Cardiac fibroblast (primary cell): Measurements from ENCODE around the gene VAPA.

Experiments
- DNase-seq, 2 donors: peaks; one replicate each; pipeline versions ENCODE4 v3.0.0 to v3.0.0-alpha.2; 2010; ENCODE audit warnings: low read depth in 2 of 2
- H3K4me3 ChIP-seq, 2 donors: replicated peaks in 1 of 2; 1 replicate in 1 of 2; 2 replicates in 1 of 2; pipeline ENCODE4 v1.5.1; 2011; ENCODE audit warnings: low read depth in 2 of 2, low read length in 2 of 2, mild to moderate bottlenecking in 2 of 2, moderate library complexity in 1 of 2
- TF ChIP-seq, protein P1 (sequence below): IDR thresholded peaks from one replicate; pipeline ENCODE4 v1.5.1; 2011; ENCODE audit warnings: low read depth, mild to moderate bottlenecking, low read length, inconsistent platforms

VAPA gene

GRCh38 chr18:9992973-9993520, 79.2 kb downstream of the VAPA start:
- DNase-seq: no peak
- no peak overlapping the region for H3K4me3 ChIP-seq
- TF ChIP-seq, protein P1, sequence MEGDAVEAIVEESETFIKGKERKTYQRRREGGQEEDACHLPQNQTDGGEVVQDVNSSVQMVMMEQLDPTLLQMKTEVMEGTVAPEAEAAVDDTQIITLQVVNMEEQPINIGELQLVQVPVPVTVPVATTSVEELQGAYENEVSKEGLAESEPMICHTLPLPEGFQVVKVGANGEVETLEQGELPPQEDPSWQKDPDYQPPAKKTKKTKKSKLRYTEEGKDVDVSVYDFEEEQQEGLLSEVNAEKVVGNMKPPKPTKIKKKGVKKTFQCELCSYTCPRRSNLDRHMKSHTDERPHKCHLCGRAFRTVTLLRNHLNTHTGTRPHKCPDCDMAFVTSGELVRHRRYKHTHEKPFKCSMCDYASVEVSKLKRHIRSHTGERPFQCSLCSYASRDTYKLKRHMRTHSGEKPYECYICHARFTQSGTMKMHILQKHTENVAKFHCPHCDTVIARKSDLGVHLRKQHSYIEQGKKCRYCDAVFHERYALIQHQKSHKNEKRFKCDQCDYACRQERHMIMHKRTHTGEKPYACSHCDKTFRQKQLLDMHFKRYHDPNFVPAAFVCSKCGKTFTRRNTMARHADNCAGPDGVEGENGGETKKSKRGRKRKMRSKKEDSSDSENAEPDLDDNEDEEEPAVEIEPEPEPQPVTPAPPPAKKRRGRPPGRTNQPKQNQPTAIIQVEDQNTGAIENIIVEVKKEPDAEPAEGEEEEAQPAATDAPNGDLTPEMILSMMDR: no peak

DNA sequence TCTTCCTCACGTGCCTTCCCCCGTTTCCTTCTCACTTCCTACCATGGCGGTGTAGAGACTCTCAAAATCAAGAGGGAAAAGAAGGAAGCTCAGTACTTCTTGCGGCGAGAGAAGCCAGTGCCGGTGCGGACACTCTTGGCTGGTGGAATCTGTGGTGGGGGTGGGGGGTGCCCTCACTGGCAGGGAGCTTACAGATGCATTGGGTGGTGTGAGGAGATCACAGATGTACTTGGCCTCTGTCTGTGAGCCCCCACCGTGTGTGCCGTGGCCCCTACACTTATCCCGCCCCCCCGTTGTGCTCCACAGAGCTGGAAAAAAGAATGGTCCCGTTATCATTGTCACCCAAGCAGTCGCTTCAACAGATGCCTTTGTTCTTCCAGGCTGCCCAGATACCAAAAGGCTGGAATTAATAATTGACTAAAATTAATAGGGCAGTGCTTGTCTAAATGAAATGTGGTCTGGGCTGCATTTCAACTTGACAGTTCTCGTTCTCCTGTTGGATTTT, 79.8 kb downstream of the VAPA start:
- no peak for DNase-seq
- TF ChIP-seq, protein P1: no peak
- H3K4me3 ChIP-seq: no peak overlapping the region

DNA sequence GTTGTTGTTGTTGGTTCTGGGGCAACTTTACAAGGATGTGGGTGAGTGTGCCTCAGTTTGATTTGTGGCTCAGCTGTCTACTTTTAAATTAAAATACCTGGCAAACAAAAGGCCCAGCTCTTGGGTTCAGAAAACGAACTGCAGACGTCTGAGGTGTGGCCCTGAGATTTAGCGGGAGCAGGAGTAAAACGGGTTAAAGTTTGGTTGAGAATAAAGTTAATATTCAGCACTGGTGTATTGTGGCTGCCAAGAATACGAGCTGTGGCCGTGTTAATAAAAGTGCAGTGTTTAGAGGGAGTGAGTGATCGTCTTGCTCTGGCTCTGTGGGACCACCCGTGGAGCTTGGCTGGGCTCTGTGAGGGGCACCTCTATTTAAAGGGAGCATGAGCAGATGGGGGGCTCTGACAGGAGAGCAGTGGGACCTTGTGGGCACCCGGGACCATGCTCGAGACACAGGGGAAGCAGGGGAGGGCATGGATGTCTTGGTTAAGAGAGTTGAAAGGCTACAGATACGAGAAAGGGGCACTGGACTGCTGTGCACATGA, 80.3 kb downstream of the VAPA start:
- DNase-seq: no peak
- no peak overlapping the region for H3K4me3 ChIP-seq
- TF ChIP-seq, protein P1: no peak

GRCh38 chr18:9994701-9995235, 81.0 kb downstream of the VAPA start:
- H3K4me3 ChIP-seq: no peak overlapping the region
- no peak for DNase-seq
- TF ChIP-seq, protein P1: no peak

DNA sequence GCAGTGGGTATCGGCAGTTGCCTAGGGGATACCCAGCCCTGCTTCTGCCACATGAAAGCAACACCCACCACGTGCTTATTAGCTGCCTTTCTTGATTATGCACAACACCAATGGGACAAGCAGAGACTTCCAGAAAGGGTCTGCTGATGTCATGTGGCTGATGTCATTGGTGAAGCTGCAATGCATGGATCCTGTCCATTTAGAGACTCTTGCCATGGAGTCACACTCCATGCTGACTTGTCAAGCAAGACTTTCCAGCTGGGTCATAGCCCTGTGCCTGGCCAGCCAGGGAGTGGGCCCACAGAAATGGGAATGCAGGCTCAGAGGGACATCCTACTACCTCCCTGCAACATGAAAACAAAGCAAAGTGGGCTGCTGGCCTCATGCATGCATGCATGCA, 81.8 kb downstream of the VAPA start:
- TF ChIP-seq, protein P1: no peak
- DNase-seq: no peak
- H3K4me3 ChIP-seq: no peak overlapping the region

DNA sequence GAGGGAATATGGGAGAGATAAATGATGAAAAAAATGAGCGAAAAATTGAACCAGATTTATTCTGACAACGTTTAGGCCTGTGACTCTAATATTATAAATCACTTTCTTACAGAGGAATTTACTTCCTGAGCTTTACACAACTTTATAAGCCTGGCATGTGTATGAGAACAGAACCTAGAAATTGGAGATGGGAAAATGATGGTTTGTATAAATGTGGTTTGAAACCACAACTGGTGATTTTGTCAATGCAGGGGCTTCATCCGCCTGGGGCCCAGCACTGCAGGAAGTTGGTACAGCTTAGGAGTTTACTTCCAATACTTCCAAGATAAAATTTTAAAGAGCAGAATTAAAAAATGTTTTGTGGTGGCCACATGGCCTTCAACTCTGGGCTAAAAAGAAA, 82.3 kb downstream of the VAPA start:
- no peak for DNase-seq
- TF ChIP-seq, protein P1: no peak
- H3K4me3 ChIP-seq: no peak overlapping the region

DNA sequence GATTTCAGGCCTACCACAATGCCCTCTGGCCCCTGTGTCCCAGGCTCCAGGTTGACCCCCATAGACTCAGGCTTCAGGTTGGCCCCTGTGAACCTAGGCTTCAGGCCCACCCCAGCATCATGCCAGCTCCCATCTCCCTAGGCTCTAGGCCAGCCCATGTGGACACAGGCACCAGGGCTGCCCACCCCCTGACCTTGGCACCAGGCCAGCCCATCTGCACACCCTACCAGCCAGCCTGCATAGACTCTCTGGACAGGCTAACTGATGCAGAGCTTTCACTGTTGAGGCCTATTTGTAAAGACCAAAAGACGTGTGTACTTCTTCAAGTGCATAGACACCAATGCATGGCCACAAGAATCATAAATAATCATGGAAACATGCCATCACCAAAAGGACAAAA, 83.9 kb downstream of the VAPA start:
- DNase-seq: no peak
- no peak overlapping the region for H3K4me3 ChIP-seq
- TF ChIP-seq, protein P1: no peak
